NCI-H446 (cell line): ENCODE results near the gene HDAC9.

Experiments used
- DNase-seq, 2 experiments: peaks; one replicate each; lab custom pipeline; 2025; lab: John Stamatoyannopoulos, UW

Gene HDAC9

GRCh38 chr7:18656362-18656761 lies 160.8 kb downstream of the HDAC9 start:
- DNase-seq: no peak

GRCh38 chr7:18659746-18660145 lies 164.2 kb downstream of the HDAC9 start:
- no peak for DNase-seq

GRCh38 chr7:18663321-18663720 lies 167.8 kb downstream of the HDAC9 start:
- no peak for DNase-seq

- peak; percentile 78 to 79 for DNase-seq
Measured at GRCh38 chr7:18666107-18666728, 170.7 kb downstream of the HDAC9 start.

GRCh38 chr7:18667466-18667865 lies 171.9 kb downstream of the HDAC9 start:
- DNase-seq: no peak

- DNase-seq: no peak
Measured at GRCh38 chr7:18671176-18671575, 175.6 kb downstream of the HDAC9 start.

GRCh38 chr7:18675579-18675978 lies 180.0 kb downstream of the HDAC9 start:
- no peak for DNase-seq

- no peak for DNase-seq
Measured at GRCh38 chr7:18679261-18679660, 183.7 kb downstream of the HDAC9 start.

- no peak for DNase-seq
Measured at GRCh38 chr7:18680576-18680975, 185.0 kb downstream of the HDAC9 start.

GRCh38 chr7:18684916-18685315 lies 189.4 kb downstream of the HDAC9 start:
- no peak for DNase-seq

GRCh38 chr7:18685971-18686370 lies 190.4 kb downstream of the HDAC9 start:
- DNase-seq: no peak

GRCh38 chr7:18689551-18689950 lies 194.0 kb downstream of the HDAC9 start:
- DNase-seq: no peak

GRCh38 chr7:18693406-18693805 lies 197.9 kb downstream of the HDAC9 start:
- peak in 1 of 2 experiments; percentile 38 for DNase-seq

GRCh38 chr7:18693816-18694215 lies 198.3 kb downstream of the HDAC9 start:
- DNase-seq: no peak

- no peak for DNase-seq
Measured at GRCh38 chr7:18694484-18694883, 198.9 kb downstream of the HDAC9 start.

GRCh38 chr7:18694911-18695310 lies 199.4 kb downstream of the HDAC9 start:
- DNase-seq: no peak

GRCh38 chr7:18698258-18698734 lies 202.7 kb downstream of the HDAC9 start:
- no peak for DNase-seq

GRCh38 chr7:18700147-18700546 lies 204.6 kb downstream of the HDAC9 start:
- DNase-seq: no peak

- DNase-seq: no peak
Measured at GRCh38 chr7:18702071-18702829, 206.7 kb downstream of the HDAC9 start.

GRCh38 chr7:18703685-18704084 lies 208.1 kb downstream of the HDAC9 start:
- DNase-seq: no peak

- no peak for DNase-seq
Measured at GRCh38 chr7:18706670-18707069, 211.1 kb downstream of the HDAC9 start.

- no peak for DNase-seq
Measured at GRCh38 chr7:18708204-18708603, 212.7 kb downstream of the HDAC9 start.

GRCh38 chr7:18715988-18716387 lies 220.4 kb downstream of the HDAC9 start:
- no peak for DNase-seq

- DNase-seq: no peak
Measured at GRCh38 chr7:18721429-18721828, 225.9 kb downstream of the HDAC9 start.
